Panc1 (cell line): ENCODE results near the gene SELL. TPM values are rescaled to one million over a fixed set of nuclear protein-coding genes. Genes with fewer than 3 reads are reported as not detected.

Experiments
- ATAC-seq: fragments of 200-7000 bp; cut with Tn5 transposase; 2 replicates; pipeline ENCODE4 v1.9.1; 2020; ENCODE audit warnings: mild to moderate bottlenecking, moderate library complexity
- BruUV-seq: library from RNA; stranded (reverse); fragments of 400-500 nt; replicated peaks from 2 replicates; lab custom pipeline; 2021; lab: Mats Ljungman, UMichigan
- CTCF ChIA-PET: fragments of 300-600 bp; sonication (Branson Sonifier 250); formaldehyde crosslinking; loops from one replicate; lab custom pipeline; 2022; ENCODE audit warnings: antibody characterized with exemption; lab: Charles Lee
- POLR2A ChIA-PET: fragments of 300-600 bp; sonication (Branson Sonifier 250); formaldehyde crosslinking; loops from one replicate; lab custom pipeline; 2022; ENCODE audit warnings: antibody characterized with exemption; lab: Charles Lee
- DNase-seq: peaks from one replicate; pipeline ENCODE4 v3.0.0-alpha.2; 2010; ENCODE audit warnings: low read depth, low spot score
- H3K27ac ChIP-seq: 2 replicates; pipeline ENCODE4 v1.5.1; 2011; ENCODE audit warnings: mild to moderate bottlenecking, low read length, inconsistent platforms
- H3K27me3 ChIP-seq: fragments of 200-500 bp; sonication (Bioruptor generic); 2 replicates; pipeline ENCODE4 v1.6.0; 2014; ENCODE audit warnings: low read length, inconsistent platforms; ENCODE audit not compliant: control insufficient read depth, insufficient read depth
- H3K36me3 ChIP-seq: fragments of 200-500 bp; sonication (Bioruptor generic); 2 replicates; pipeline ENCODE4 v1.5.1; 2014; ENCODE audit warnings: inconsistent platforms, mild to moderate bottlenecking, low read length, moderate library complexity; ENCODE audit not compliant: control insufficient read depth, insufficient read depth
- H3K4me1 ChIP-seq: 2 replicates; pipeline ENCODE4 v1.5.1; 2011; ENCODE audit warnings: inconsistent platforms, mild to moderate bottlenecking, low read length, moderate library complexity; ENCODE audit not compliant: control insufficient read depth, insufficient read depth
- H3K4me3 ChIP-seq, 2 experiments: 2 replicates each; pipeline ENCODE4 v1.5.1; 2011 to 2012; ENCODE audit warnings: low read depth in 2 of 2, low read length in 2 of 2, mild to moderate bottlenecking in 2 of 2, inconsistent platforms in 1 of 2, moderate library complexity in 1 of 2
- H3K9me3 ChIP-seq: fragments of 200-500 bp; sonication (Bioruptor generic); 2 replicates; pipeline ENCODE4 v1.5.1; 2014; ENCODE audit warnings: low read depth, mild to moderate bottlenecking, inconsistent platforms, low read length, moderate library complexity; ENCODE audit not compliant: control insufficient read depth, insufficient read depth
- CTCF ChIP-seq: fragments of 450-650 bp; IDR thresholded peaks from 2 replicates; pipeline ENCODE4 v1.5.1; 2017; ENCODE audit warnings: mild to moderate bottlenecking
- POLR2AphosphoS5 ChIP-seq: IDR thresholded peaks from 2 replicates; pipeline ENCODE4 v1.6.1; 2012; ENCODE audit warnings: mild to moderate bottlenecking, low read depth, low read length, moderate library complexity
- SIN3A ChIP-seq: IDR thresholded peaks from 2 replicates; pipeline ENCODE4 v1.6.1; 2012; ENCODE audit warnings: low read depth, mild to moderate bottlenecking, low read length, moderate library complexity, borderline replicate concordance; ENCODE audit not compliant: insufficient read depth
- TCF7L2 ChIP-seq: IDR thresholded peaks from 2 replicates; pipeline ENCODE4 v1.6.1; 2011; ENCODE audit warnings: mild to moderate bottlenecking, low read depth, low read length, inconsistent platforms
- in situ Hi-C: cut with HindIII; loops from 2 replicates; pipeline ENCODE4 v1.10.0; 2016; ENCODE audit warnings: low sequenced_read_pairs, low pct_unique_long_range_greater_than_20kb
- intact Hi-C: fragments of 100-400 bp; cut with micrococcal nuclease; formaldehyde crosslinking; loops from one replicate; pipeline ENCODE4 v1.10.0; 2022; ENCODE audit not compliant: unreplicated experiment
- total RNA-seq: library from RNA; stranded (reverse); gene quantifications from one replicate; pipeline ENCODE4 v1.2.1, GENCODE V29; 2021; ENCODE audit not compliant: unreplicated experiment
- TF ChIP-seq, protein P1 (sequence below), 2 experiments: IDR thresholded peaks; 2 replicates each; pipeline ENCODE4 v1.6.1; 2011 to 2012; ENCODE audit warnings: low read depth in 2 of 2, control low read depth in 1 of 2, low read length in 1 of 2, mild to moderate bottlenecking in 1 of 2, moderate library complexity in 1 of 2; ENCODE audit not compliant: insufficient read depth in 1 of 2

SELL gene
- total RNA-seq, 1 experiment from 2014 or later = 0.31 TPM

DNA sequence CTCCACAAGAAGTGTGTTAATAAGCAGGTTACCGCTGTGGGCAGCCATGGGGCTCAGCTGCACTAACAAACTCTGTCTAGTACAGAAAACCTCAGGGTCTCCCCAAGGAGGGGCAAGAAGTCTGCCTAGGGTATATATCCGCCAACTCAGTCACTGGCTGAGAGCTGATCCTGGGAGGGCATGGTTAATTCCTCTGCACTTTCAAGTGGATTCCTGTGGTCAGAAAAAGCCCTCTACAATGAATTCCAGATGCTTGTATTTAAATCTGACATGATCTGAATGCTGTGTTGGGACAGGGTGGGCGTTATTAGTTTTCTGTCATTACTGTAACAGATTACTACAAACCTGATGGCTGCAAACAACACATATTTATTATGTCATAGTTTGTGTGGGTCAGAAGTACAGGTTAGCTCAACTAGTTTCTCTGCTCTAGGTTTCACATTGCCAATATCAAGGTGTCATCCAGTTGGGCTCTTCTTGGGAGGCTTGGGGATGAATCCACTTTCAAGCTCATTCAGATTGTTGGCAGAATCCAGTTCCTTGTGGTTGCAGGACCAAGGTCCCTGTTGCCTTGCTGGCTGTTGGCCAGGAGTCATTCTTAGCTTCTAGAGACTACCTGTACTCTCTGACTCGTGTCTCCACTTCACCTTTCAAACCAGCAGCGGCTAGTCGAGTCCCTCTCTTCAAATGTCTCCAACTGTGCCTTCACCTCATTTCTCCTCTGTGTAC, 30.4 kb upstream of the SELL start:
- H3K9me3 ChIP-seq = no peaks in the 10 kb centered on the region
- intact Hi-C loops (no loop called here), in situ Hi-C loops (no loop called here)
- H3K4me1 ChIP-seq = no peaks in the 10 kb centered on the region
- H3K27me3 ChIP-seq = 0 out of 2 replicates have a peak, but pooled peaks cover 1% of the 10 kb centered on the region
- H3K4me3 ChIP-seq = no peak overlapping the region
- no peaks in the 10 kb centered on the region for H3K36me3 ChIP-seq
- TF ChIP-seq POLR2AphosphoS5 (no peak), CTCF (no peak), SIN3A (no peak), TCF7L2 (no peak)
- TF ChIP-seq, protein P1, sequence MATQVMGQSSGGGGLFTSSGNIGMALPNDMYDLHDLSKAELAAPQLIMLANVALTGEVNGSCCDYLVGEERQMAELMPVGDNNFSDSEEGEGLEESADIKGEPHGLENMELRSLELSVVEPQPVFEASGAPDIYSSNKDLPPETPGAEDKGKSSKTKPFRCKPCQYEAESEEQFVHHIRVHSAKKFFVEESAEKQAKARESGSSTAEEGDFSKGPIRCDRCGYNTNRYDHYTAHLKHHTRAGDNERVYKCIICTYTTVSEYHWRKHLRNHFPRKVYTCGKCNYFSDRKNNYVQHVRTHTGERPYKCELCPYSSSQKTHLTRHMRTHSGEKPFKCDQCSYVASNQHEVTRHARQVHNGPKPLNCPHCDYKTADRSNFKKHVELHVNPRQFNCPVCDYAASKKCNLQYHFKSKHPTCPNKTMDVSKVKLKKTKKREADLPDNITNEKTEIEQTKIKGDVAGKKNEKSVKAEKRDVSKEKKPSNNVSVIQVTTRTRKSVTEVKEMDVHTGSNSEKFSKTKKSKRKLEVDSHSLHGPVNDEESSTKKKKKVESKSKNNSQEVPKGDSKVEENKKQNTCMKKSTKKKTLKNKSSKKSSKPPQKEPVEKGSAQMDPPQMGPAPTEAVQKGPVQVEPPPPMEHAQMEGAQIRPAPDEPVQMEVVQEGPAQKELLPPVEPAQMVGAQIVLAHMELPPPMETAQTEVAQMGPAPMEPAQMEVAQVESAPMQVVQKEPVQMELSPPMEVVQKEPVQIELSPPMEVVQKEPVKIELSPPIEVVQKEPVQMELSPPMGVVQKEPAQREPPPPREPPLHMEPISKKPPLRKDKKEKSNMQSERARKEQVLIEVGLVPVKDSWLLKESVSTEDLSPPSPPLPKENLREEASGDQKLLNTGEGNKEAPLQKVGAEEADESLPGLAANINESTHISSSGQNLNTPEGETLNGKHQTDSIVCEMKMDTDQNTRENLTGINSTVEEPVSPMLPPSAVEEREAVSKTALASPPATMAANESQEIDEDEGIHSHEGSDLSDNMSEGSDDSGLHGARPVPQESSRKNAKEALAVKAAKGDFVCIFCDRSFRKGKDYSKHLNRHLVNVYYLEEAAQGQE (IDR thresholded peaks at IDR 0.05; ENCODE audit: insufficient read depth in 1 of 2, low read depth in 2 of 2, low read length in 1 of 2) = no peak
- POLR2A ChIA-PET = no interaction called here
- DNase-seq = no peak
- BruUV-seq = no TSS peak
- H3K27ac ChIP-seq = no peak overlapping the region
- no peak for ATAC-seq
- CTCF ChIA-PET = no interaction called here

- H3K4me3 ChIP-seq = no peak overlapping the region
- no TSS peak for BruUV-seq
- no peaks in the 10 kb centered on the region for H3K9me3 ChIP-seq
- no peak for TF ChIP-seq TCF7L2
- no peak for TF ChIP-seq POLR2AphosphoS5
- TF ChIP-seq SIN3A = no peak
- TF ChIP-seq, protein P1 (IDR thresholded peaks at IDR 0.05; ENCODE audit: insufficient read depth in 1 of 2, low read depth in 2 of 2, low read length in 1 of 2) = no peak
- TF ChIP-seq CTCF = no peak
- in situ Hi-C loops = no loop called here
- H3K27ac ChIP-seq = no peak overlapping the region
- no peaks in the 10 kb centered on the region for H3K36me3 ChIP-seq
- ChIA-PET CTCF (no interaction called here), POLR2A (no interaction called here)
- 0 out of 2 replicates have a peak, but pooled peaks cover 2% of the 10 kb centered on the region for H3K27me3 ChIP-seq
- H3K4me1 ChIP-seq = no peaks in the 10 kb centered on the region
- intact Hi-C loops = no loop called here
- ATAC-seq (no peak), DNase-seq (no peak)
Observed at GRCh38 chr1:169739980-169740379, 28.6 kb upstream of the SELL start.
